ENCODE measurements around the gene XPR1. TPM values are rescaled to one million over a fixed set of nuclear protein-coding genes. Genes with fewer than 3 reads are reported as not detected.
"Not testable (repeated sequence)": the region's sequence is repeated elsewhere in the genome, so short reads cannot be mapped to it uniquely, and the experiment has no call there.

The XPR1 gene
- total and polyA plus RNA-seq, 2 donors (not counting 3 experiments of a cell fraction or from before 2014, with no cell fraction given), result 23.9 to 26.7 TPM

DNA sequence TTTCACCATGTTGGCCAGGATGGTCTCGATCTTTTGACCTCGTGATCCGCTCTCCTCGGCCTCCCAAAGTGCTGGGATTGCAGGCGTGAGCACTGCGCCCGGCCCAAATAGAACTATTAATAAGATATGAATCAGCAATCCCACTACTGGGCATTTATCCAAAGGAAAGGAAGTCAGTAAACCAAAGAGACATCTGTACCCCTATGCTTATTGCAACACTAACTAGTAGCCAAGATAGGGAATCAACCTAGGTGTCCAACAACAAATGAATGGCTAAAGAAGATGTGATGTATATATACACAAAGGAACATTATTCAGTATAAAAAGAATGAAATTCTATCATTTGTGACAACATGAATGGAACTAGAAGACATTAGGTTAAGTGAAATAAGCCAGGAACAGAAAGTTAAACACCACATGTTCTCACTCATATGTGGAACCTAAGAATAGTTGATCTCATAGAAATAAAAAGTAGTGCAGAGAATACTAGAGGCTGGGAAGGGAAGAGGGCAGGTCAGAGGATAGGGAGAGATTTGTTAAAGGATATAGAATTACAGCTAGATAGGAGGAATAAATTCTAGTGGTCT lies 48.8 kb downstream of the XPR1 start:
- Histone ChIP-seq H3K27me3 (ENCODE audit: control insufficient read depth in 2 of 2, insufficient read depth in 2 of 2, low read length in 2 of 2) (no peaks in the 10 kb centered on the region), H3K27ac (ENCODE audit: insufficient read depth, low read depth, low read length) (no peak overlapping the region), H3K9me1 (replicated peaks; ENCODE audit: control insufficient read depth, extremely low read depth, insufficient read depth, low read length) (no peaks in the 10 kb centered on the region), H3K4me1 (ENCODE audit: control insufficient read depth, extremely low read depth, insufficient read depth, low read length) (peaks cover 3% of the 10 kb centered on the region), H4K20me1 (replicated peaks; ENCODE audit: control insufficient read depth, extremely low read depth, insufficient read depth, low read length) (no peaks in the 10 kb centered on the region), H2AFZ (ENCODE audit: low read depth, low read length) (no peak overlapping the region), H3K9ac (replicated peaks; ENCODE audit: extremely low read depth, insufficient read depth, low read length) (no peak overlapping the region), H3K79me2 (ENCODE audit: control insufficient read depth, insufficient read depth, low read length) (peaks cover 2% of the 10 kb centered on the region), H3K4me2 (ENCODE audit: insufficient read depth, low read length) (no peak overlapping the region), H3K36me3 (ENCODE audit: control insufficient read depth in 2 of 2, extremely low read depth in 1 of 2, insufficient read depth in 2 of 2, low read length in 2 of 2) (no peaks in the 10 kb centered on the region), H3K4me3 (replicated peaks in 1 of 3; ENCODE audit: insufficient read depth in 1 of 3, low read depth in 1 of 3, low read length in 3 of 3) (no peak overlapping the region), H3K9me3 (replicated peaks; ENCODE audit: control insufficient read depth, insufficient read depth, low read length) (no peaks in the 10 kb centered on the region)
- intact Hi-C loops (cut with micrococcal nuclease) (no loop called here), dilution Hi-C loops (cut with MboI; ENCODE audit: extremely low pct_ligation_motif_present, low sequenced_read_pairs) (no loop called here)
- ChIA-PET POLR2A (interaction anchor here (0.8 kb wide), 1 partner anchor 212 kb away, joined by 3 read pairs; no protein-coding TSS in a partner anchor), CTCF (no interaction called here)
- no peak for DNase-seq (ENCODE audit: low read depth, low spot score)
- FAIRE-seq, result no peak
- BruUV-seq (replicated peaks), result no TSS peak
- TF ChIP-seq, protein P1, sequence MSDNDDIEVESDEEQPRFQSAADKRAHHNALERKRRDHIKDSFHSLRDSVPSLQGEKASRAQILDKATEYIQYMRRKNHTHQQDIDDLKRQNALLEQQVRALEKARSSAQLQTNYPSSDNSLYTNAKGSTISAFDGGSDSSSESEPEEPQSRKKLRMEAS (IDR thresholded peaks at IDR 0.05; ENCODE audit: insufficient read depth, insufficient read length), result no peak
- no peak for TF ChIP-seq JUN (IDR thresholded peaks at IDR 0.05; ENCODE audit: borderline replicate concordance, insufficient read depth, insufficient read length, low read depth)
- TF ChIP-seq GATA2 (IDR thresholded peaks at IDR 0.05; ENCODE audit: insufficient read depth, insufficient read length, low read depth, low read length), result no peak
- TF ChIP-seq, protein P2, sequence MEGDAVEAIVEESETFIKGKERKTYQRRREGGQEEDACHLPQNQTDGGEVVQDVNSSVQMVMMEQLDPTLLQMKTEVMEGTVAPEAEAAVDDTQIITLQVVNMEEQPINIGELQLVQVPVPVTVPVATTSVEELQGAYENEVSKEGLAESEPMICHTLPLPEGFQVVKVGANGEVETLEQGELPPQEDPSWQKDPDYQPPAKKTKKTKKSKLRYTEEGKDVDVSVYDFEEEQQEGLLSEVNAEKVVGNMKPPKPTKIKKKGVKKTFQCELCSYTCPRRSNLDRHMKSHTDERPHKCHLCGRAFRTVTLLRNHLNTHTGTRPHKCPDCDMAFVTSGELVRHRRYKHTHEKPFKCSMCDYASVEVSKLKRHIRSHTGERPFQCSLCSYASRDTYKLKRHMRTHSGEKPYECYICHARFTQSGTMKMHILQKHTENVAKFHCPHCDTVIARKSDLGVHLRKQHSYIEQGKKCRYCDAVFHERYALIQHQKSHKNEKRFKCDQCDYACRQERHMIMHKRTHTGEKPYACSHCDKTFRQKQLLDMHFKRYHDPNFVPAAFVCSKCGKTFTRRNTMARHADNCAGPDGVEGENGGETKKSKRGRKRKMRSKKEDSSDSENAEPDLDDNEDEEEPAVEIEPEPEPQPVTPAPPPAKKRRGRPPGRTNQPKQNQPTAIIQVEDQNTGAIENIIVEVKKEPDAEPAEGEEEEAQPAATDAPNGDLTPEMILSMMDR (IDR thresholded peaks at IDR 0.05; ENCODE audit: extremely low read depth in 1 of 2, insufficient read depth in 1 of 2, low read depth in 1 of 2, low read length in 2 of 2), result no peak
- no peak for TF ChIP-seq MYC (IDR thresholded peaks at IDR 0.05; ENCODE audit: low read depth, low read length)
- no peak for TF ChIP-seq POLR2AphosphoS5 (IDR thresholded peaks at IDR 0.05; ENCODE audit: insufficient read depth, low read depth, low read length)
- TF ChIP-seq EZH2 (IDR thresholded peaks at IDR 0.05; ENCODE audit: borderline replicate concordance, low read depth, low read length, severe bottlenecking), result no peak
- no peak for TF ChIP-seq FOS (IDR thresholded peaks at IDR 0.05; ENCODE audit: borderline replicate concordance, insufficient read depth, low read length)
- no peak for TF ChIP-seq POLR2A (IDR thresholded peaks at IDR 0.05; ENCODE audit: low read depth, low read length)

GRCh38 chr1:180683117-180683516 lies 51.3 kb downstream of the XPR1 start:
- H3K27me3 ChIP-seq (ENCODE audit: control insufficient read depth in 2 of 2, insufficient read depth in 2 of 2, low read length in 2 of 2); H3K27ac ChIP-seq (ENCODE audit: insufficient read depth, low read depth, low read length); dilution Hi-C loops (cut with MboI; ENCODE audit: extremely low pct_ligation_motif_present, low sequenced_read_pairs); BruUV-seq (replicated peaks); H2AFZ ChIP-seq (ENCODE audit: low read depth, low read length); POLR2A ChIA-PET; H3K4me1 ChIP-seq (ENCODE audit: control insufficient read depth, extremely low read depth, insufficient read depth, low read length); H3K9me3 ChIP-seq (replicated peaks; ENCODE audit: control insufficient read depth, insufficient read depth, low read length); H3K4me3 ChIP-seq (replicated peaks in 1 of 3; ENCODE audit: insufficient read depth in 1 of 3, low read depth in 1 of 3, low read length in 3 of 3); H3K4me2 ChIP-seq (ENCODE audit: insufficient read depth, low read length); H3K9me1 ChIP-seq (replicated peaks; ENCODE audit: control insufficient read depth, extremely low read depth, insufficient read depth, low read length); H3K79me2 ChIP-seq (ENCODE audit: control insufficient read depth, insufficient read depth, low read length); intact Hi-C loops (cut with micrococcal nuclease); FAIRE-seq; DNase-seq (ENCODE audit: low read depth, low spot score); H3K9ac ChIP-seq (replicated peaks; ENCODE audit: extremely low read depth, insufficient read depth, low read length); H3K36me3 ChIP-seq (ENCODE audit: control insufficient read depth in 2 of 2, extremely low read depth in 1 of 2, insufficient read depth in 2 of 2, low read length in 2 of 2); H4K20me1 ChIP-seq (replicated peaks; ENCODE audit: control insufficient read depth, extremely low read depth, insufficient read depth, low read length): not testable (repeated sequence)
- CTCF ChIA-PET, result interaction anchor here (1.4 kb wide), 1 partner anchor 8 kb away, joined by 4 read pairs; no protein-coding TSS in a partner anchor

Data from endothelial cell of umbilical vein (primary cell).